Keratinocyte (primary cell): ENCODE data around the gene FMO4.

Source experiments
- EZH2 ChIP-seq: IDR thresholded peaks from one replicate; pipeline ENCODE4 v1.6.1; 2012; ENCODE audit warnings: inconsistent platforms, mild to moderate bottlenecking, low read length, moderate library complexity
- TF ChIP-seq, protein P1 (sequence below), 3 experiments: IDR thresholded peaks in 1 of 3; conservative IDR thresholded peaks in 1 of 3; optimal IDR thresholded peaks in 1 of 3; 2 replicates in 2 of 3; 3 replicates in 1 of 3; pipeline versions ENCODE3 to v1.5.1; 2011; ENCODE audit warnings: low read length in 3 of 3, mild to moderate bottlenecking in 3 of 3, moderate library complexity in 2 of 3, control low read depth in 1 of 3, inconsistent platforms in 1 of 3; ENCODE audit not compliant: insufficient read depth in 2 of 3; ENCODE audit errors: extremely low read depth in 1 of 3

DNA sequence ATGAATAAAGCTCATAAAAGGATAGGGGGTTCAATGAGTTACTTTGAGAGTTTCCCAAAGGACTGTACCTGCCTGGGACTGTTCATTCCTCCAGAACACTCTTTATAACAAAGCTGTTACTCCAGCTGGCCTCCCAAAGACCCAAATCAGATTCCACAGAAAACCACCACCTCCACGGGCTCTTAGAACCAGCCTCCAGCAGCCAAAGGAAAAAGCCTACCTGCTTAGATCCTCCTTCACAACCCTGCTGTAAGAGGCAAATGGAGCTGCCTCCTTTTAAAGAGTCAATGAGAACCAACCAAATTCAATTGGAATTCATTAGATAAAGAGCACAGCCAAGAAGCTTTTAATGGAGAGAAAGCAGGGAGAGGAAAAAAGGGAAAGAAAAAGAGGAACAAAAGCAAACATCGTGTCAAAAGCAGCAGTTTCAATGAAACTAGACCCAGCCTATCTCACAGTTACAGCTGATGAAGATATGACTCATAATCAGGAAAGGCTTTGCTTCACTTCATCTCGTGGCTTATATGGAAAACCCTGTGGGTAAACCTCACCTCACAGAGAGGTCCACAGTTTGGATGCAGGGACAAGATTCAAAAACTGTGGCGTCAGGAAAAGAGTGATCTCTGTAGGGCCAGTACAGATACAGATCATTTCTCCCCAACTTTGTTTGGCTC, 27.8 kb upstream of the FMO4 start:
- TF ChIP-seq, protein P1, sequence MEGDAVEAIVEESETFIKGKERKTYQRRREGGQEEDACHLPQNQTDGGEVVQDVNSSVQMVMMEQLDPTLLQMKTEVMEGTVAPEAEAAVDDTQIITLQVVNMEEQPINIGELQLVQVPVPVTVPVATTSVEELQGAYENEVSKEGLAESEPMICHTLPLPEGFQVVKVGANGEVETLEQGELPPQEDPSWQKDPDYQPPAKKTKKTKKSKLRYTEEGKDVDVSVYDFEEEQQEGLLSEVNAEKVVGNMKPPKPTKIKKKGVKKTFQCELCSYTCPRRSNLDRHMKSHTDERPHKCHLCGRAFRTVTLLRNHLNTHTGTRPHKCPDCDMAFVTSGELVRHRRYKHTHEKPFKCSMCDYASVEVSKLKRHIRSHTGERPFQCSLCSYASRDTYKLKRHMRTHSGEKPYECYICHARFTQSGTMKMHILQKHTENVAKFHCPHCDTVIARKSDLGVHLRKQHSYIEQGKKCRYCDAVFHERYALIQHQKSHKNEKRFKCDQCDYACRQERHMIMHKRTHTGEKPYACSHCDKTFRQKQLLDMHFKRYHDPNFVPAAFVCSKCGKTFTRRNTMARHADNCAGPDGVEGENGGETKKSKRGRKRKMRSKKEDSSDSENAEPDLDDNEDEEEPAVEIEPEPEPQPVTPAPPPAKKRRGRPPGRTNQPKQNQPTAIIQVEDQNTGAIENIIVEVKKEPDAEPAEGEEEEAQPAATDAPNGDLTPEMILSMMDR (optimal IDR thresholded peaks at IDR 0.05 in 1 of 3, IDR thresholded peaks at IDR 0.05 in 1 of 3, conservative IDR thresholded peaks at IDR 0.05 in 1 of 3; ENCODE audit: extremely low read depth in 1 of 3, insufficient read depth in 2 of 3, low read length in 3 of 3): no peak
- no peak for TF ChIP-seq EZH2
